ENCODE results near the gene MTCL3.

The MTCL3 gene

GRCh38 chr6:127513425-127513824, 5.7 kb downstream of the MTCL3 start:
- intact Hi-C loops (cut with micrococcal nuclease) (no loop called here), dilution Hi-C loops (cut with MboI; ENCODE audit: extremely low pct_ligation_motif_present, low sequenced_read_pairs) (no loop called here)
- CTCF ChIA-PET = interaction anchor here (1.1 to 4.0 kb wide), 2 partner anchors 12 to 25 kb away, joined by 3 to 14 read pairs; no protein-coding TSS in a partner anchor
- H3K36me3 ChIP-seq (ENCODE audit: control insufficient read depth in 2 of 2, extremely low read depth in 1 of 2, insufficient read depth in 2 of 2, low read length in 2 of 2) = no peaks in the 10 kb centered on the region
- POLR2A ChIA-PET = no interaction called here
- DNase-seq (ENCODE audit: low read depth, low spot score) = no peak
- FAIRE-seq = no peak
- no peak overlapping the region for H3K9ac ChIP-seq (replicated peaks; ENCODE audit: extremely low read depth, insufficient read depth, low read length)
- peaks cover 29 to 61% of the 10 kb centered on the region in 2 experiments for H3K27me3 ChIP-seq (ENCODE audit: control insufficient read depth in 2 of 2, insufficient read depth in 2 of 2, low read length in 2 of 2)
- H3K4me1 ChIP-seq (ENCODE audit: control insufficient read depth, extremely low read depth, insufficient read depth, low read length) = peaks cover 9% of the 10 kb centered on the region
- no peak overlapping the region for H3K4me2 ChIP-seq (ENCODE audit: insufficient read depth, low read length)
- H3K9me3 ChIP-seq (replicated peaks; ENCODE audit: control insufficient read depth, insufficient read depth, low read length) = no peaks in the 10 kb centered on the region
- H2AFZ ChIP-seq (ENCODE audit: low read depth, low read length) = no peak overlapping the region
- H3K79me2 ChIP-seq (ENCODE audit: control insufficient read depth, insufficient read depth, low read length) = no peaks in the 10 kb centered on the region
- H3K9me1 ChIP-seq (replicated peaks; ENCODE audit: control insufficient read depth, extremely low read depth, insufficient read depth, low read length) = no peaks in the 10 kb centered on the region
- BruUV-seq (replicated peaks) = no TSS peak
- H3K4me3 ChIP-seq (replicated peaks in 1 of 3; ENCODE audit: insufficient read depth in 1 of 3, low read depth in 1 of 3, low read length in 3 of 3) = no peak overlapping the region
- H3K27ac ChIP-seq (ENCODE audit: insufficient read depth, low read depth, low read length) = no peak overlapping the region
- TF ChIP-seq JUN (IDR thresholded peaks at IDR 0.05; ENCODE audit: borderline replicate concordance, insufficient read depth, insufficient read length, low read depth) (no peak), POLR2A (IDR thresholded peaks at IDR 0.05; ENCODE audit: low read depth, low read length) (no peak), GATA2 (IDR thresholded peaks at IDR 0.05; ENCODE audit: insufficient read depth, insufficient read length, low read depth, low read length) (no peak), POLR2AphosphoS5 (IDR thresholded peaks at IDR 0.05; ENCODE audit: insufficient read depth, low read depth, low read length) (no peak), EZH2 (IDR thresholded peaks at IDR 0.05; ENCODE audit: borderline replicate concordance, low read depth, low read length, severe bottlenecking) (no peak), FOS (IDR thresholded peaks at IDR 0.05; ENCODE audit: borderline replicate concordance, insufficient read depth, low read length) (no peak), MYC (IDR thresholded peaks at IDR 0.05; ENCODE audit: low read depth, low read length) (no peak), CTCF (IDR thresholded peaks at IDR 0.05; ENCODE audit: extremely low read depth in 1 of 2, insufficient read depth in 1 of 2, low read depth in 1 of 2, low read length in 2 of 2) (no peak)
- TF ChIP-seq, protein P1, sequence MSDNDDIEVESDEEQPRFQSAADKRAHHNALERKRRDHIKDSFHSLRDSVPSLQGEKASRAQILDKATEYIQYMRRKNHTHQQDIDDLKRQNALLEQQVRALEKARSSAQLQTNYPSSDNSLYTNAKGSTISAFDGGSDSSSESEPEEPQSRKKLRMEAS (IDR thresholded peaks at IDR 0.05; ENCODE audit: insufficient read depth, insufficient read length) = no peak
- no peaks in the 10 kb centered on the region for H4K20me1 ChIP-seq (replicated peaks; ENCODE audit: control insufficient read depth, extremely low read depth, insufficient read depth, low read length)
